HS-5 (cell line): ENCODE results near the gene SPP2.

ENCODE experiments used
- DNase-seq: peaks from one replicate; pipeline ENCODE4 v3.0.0-alpha.2; 2012; ENCODE audit warnings: low read depth

The SPP2 gene

DNA sequence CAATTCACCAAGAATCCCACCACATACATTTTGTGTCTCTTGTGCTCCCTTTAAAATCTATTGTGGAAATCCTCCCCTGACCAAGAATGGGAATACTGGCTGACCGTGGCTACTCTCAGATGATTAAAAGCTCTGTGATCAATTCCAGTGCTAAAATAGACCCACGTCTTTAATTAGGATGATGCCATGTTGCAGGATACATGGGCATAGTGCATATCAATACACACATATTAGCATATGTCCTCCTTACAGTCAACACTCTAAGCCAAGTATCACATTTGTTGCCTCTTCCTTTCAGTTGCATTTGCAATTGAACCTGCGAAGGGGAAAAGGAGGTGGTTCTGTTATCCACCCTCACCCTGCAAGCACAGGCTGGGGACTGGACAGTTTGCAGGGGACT, 41.8 kb downstream of the SPP2 start:
- no peak for DNase-seq

DNA sequence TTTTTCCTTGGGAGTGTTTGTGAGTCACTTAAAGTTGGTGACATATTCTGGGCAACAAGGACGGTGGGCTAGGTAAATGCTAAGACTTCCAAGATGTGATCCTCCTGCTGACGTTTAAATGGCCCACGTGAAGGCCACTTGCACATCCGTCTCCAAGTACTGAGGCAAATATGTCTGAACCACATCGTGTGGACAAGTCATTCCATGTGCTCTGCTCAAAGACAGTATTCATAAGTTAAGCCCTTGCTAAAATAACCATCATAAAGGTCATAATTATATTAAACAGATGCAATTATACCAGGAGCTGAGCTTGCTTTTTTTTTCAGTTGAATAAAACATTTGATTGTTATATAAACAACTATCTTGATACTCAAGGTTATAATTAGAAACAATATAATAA, 44.8 kb downstream of the SPP2 start:
- no peak for DNase-seq

DNA sequence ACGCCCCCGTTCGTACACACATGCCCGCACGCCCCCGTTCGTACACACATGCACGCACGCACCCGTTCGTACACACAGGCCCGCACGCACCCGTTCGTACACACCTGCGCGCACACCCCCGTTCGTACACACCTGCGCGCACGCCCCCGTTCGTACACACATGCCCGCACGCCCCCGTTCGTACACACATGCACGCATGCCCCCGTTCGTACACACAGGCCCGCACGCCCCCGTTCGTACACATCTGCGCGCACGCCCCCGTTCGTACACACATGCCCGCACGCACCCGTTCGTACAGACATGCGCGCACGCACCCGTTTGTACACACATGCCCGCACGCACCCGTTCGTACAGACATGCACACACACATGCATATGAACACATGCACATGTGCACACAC, 45.7 kb downstream of the SPP2 start:
- DNase-seq, result no peak

DNA sequence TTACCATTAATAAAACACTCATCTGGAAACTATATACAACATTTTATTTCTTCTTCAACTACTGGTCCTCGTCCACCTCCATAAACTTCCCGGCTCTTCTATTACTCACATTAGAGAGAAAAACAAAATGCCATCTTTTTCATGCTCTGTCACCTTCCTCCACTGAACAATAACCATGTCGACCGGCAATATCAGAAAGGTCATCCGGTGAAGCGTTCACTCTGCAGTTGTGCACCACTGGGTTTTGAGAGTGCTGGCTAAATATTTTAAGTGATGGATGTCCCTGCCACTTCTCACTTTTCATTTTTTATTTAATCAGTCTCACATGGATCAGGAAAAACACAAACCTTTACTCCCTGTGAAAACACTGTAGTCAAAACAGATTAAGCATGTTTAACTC, 48.2 kb downstream of the SPP2 start:
- DNase-seq, result no peak

DNA sequence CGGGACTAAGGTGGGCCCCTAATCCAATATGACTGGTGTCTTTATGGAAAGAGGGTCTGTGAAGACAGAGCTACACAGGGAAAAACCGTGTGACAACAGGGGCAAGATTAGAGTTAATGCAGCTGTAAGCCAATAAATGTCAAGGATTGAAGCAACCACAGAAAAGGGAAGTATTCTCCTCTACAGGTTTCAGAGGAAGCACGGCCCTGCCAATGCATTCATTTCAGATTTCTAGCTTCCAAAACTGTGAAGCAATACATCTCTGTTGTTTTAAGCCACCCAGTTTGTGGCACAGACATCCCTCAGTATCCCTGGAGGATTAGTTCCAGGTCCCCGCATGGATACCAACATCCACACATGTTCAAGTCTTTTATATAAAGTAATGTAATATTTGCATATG, 48.8 kb downstream of the SPP2 start:
- no peak for DNase-seq

DNA sequence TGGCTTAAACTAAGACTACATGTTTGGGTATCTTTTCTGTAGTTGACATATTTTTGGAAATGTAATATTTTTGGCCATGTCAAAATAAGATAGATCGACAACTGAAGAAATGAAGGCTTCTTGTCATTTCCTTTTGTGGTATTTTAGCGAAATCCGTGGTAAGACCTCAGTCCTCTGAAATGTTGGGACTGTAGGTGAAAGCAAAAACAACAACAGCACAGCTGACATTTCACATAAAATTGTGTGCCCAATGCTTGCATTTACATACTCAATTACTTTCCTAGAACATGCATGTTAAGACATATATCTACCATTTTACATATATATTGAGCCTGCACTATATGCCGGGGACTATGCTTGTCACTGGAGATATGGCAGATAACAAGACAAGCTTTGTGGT, 50.2 kb downstream of the SPP2 start:
- DNase-seq, result no peak

DNA sequence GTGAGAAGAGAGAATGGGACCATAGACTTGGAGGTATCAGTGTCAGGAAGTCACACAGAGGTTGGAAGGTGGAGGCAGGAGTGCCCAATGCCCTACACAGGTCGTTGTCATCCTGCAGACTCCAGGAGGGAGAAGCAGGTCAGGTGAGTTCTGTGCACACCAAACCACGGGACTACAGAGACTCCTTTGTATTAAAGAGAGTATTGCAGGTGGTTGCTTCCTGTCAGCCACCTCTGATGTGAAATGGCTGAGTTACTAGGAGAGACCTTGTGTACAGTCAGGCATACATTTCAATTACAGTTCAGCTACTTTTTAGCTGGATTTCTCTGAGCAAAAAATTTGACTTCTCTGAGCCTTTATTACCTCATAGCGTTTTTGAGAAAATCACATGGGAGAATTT, 51.6 kb downstream of the SPP2 start:
- no peak for DNase-seq

DNA sequence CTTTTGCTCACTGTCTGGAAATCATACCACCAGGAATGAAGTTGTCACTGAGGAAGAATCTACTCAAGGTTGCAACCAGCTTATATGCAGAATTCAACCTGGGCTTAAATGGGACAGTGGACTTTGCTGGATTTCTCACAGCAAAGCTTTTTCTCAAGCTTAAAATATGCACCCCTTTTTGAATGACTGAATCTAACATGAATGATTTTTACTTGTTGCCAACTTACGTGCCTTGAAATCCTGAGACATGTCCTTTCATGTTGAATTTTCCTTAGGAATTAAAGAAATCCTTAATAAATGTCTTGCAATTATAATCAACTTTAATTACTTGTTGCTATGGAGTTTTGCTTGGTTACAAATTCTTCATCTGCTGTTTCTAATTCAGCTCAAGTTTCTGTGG, 57.4 kb downstream of the SPP2 start:
- no peak for DNase-seq

DNA sequence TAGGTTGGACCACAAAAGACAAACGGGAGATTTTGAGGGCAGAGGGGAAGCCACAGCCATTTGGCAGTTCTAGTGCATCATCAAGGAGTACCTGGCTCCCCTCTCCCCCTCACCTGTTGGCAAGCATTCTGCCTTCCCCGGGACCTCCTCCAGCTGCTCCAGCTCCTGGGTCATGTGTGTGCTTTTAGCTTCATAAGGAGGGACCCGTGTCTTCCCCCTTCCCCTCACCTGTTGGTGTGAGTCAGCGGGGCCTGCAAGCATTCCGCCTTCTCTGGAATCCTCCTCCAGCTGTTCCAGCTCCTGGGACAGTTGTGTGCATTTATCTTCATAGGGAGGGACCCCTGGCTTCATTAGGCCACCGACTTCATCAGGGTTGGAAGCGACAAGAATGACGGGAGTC, 58.8 kb downstream of the SPP2 start:
- DNase-seq, result no peak

DNA sequence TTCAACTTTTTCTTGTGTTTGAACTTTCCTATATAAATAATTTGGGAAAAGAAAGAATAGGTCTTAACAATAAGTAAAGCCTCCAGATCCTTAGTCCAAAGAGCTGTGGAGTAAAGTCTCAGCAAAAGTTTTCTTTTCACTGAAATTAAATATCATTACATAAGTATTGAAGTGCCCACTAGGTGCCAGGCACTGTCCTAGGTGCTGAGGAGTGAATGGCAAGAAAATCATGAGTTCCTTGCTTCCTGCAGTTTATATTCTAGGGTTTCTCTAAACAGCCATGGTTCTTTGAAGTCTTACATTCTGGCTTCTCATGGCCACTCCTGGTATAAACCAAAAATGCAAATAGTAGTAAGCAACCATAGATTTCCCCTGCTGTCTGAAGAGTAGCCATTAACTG, 59.7 kb downstream of the SPP2 start:
- DNase-seq, result no peak

DNA sequence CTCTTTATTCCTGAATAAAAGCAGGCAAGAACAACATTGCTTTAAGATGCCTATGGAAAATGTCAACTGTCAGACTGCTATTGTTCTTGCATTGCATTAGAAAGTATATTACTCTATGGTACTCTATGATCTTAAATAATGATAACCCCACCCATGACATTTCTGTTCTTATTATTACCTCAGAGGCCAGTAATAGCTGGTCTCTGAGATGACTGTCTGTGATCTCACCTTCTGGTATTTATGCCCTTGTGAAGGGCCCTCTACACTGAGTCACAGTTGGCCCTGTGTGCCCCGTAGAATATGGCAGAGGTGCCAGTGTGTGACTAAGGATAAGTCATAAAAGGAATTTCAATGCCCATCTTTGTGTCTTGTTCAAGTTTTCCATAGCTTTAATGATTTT, 61.0 kb downstream of the SPP2 start:
- peak; percentile 80 for DNase-seq

DNA sequence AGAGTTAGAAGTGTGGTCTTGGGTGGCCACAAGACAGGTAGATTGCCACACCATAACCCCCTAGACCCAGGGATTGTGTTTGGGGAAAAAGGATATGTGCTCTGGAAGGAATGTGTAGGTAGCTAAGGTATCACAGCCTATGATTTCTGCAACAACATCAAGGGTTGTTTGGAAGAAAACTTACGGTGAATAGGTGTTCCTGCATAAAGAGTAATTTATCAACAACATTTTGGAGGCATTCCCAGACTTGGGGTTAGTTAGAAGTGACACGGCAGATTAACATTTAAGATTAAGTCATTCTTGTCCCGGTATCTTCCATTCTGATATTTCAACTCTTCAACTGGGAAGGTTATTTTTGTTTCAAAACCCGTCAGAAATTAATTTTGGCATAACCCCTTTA, 65.5 kb downstream of the SPP2 start:
- no peak for DNase-seq

DNA sequence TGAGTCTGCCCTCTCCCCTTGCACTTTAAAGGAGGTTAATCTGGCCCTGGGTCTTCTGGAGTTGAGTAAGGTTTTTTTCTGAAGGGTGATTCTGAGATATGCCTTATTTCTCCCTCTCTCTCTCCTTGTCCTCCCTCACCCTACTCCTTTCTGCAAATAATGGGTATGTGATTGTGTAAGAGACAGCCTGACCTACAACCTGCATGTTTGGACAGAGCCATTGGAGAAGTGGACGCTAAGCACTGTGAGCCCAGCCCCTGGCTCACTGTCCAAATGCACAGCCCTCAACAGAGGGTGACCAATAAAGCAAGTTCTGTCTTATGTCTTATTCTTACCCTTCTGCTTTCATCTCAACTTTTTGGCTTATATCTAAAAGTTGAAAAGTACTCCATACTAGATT, 71.5 kb downstream of the SPP2 start:
- no peak for DNase-seq

DNA sequence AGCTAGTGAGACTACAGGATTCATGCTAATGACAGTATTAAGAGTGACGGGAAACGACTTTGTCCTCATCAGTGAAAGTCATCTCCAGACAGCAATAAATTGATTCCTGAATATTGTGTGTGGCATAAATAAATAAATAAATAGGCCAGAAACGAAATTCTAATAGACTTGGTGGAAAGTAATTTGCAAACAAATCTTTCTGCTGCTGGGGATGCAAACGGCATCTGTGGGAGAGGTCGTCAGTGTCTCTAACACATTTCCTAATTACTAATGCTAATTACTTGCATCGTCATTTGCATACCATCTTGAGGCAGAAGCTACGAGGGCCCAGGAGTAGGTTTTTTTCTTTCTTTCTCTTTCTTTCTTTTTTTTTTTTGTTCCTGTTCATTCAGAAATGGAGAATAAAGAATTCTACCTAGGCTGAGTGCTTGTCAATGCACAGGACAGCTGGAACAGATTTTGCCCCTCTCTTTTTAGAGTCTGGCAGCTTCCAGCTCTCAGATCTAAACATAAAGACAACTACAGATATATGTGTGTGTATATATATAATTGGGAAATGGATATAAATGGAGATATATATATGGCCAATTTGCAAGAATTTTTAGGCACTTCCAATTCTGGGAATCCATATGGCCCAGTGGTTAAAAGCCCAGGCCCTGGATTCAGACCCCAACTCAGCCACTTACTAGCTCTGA, 75.1 kb downstream of the SPP2 start:
- DNase-seq, result no peak

DNA sequence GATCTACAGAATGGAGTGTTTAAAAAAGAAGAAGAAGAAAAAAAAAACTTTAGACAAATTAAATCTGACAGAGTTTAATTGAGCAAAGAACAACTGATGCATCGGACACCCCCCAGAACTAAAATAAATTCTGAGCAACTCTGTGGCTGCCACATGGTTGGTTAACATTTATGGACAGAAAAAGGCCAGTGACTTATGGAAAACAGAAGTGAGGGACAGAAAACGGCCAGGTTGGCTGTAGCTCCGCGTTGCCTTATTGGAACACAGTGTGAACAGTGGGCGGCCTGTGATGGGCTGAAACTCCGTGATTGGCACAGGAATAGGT, 75.6 kb downstream of the SPP2 start:
- no peak for DNase-seq
